Measurements from ENCODE around the gene TXNDC17. TPM values are rescaled to one million over a fixed set of nuclear protein-coding genes. Genes with fewer than 3 reads are reported as not detected.
A peak's percentile ranks its signal among the peaks of the same experiment; 100 is the strongest.

The TXNDC17 gene
- total and polyA plus RNA-seq, 2 of the 13 experiments (the other 11 are each of a cell fraction or from before 2014, with no cell fraction given): 188 to 266 TPM

GRCh38 chr17:6640536-6641246 lies at the start of gene TXNDC17, which contains the start of gene KIAA0753 (continued):
- TF ChIP-seq FOXM1 (CRISPR knock-in tag; IDR thresholded peaks at IDR 0.05) (no peak), FOXO1 (CRISPR knock-in tag; IDR thresholded peaks at IDR 0.05) (no peak), SOX13 (IDR thresholded peaks at IDR 0.05) (no peak), SOX13 (CRISPR knock-in tag; conservative IDR thresholded peaks at IDR 0.05 in 1 of 2, IDR thresholded peaks at IDR 0.05 in 1 of 2) (peak in 1 of 2 experiments; percentile 4; a peak in 1 of 4 replicates), MTF2 (CRISPR knock-in tag; IDR thresholded peaks at IDR 0.05; ENCODE audit: borderline replicate concordance) (no peak), STAG1 (CRISPR knock-in tag; IDR thresholded peaks at IDR 0.05) (no peak), HNF1A (IDR thresholded peaks at IDR 0.05; ENCODE audit: low read depth) (no peak), HNF1A (CRISPR knock-in tag; IDR thresholded peaks at IDR 0.05; ENCODE audit: borderline replicate concordance) (peak; percentile 64; the same call in 1 of the 2 replicates), SSRP1 (CRISPR knock-in tag; IDR thresholded peaks at IDR 0.05) (peak; percentile 51; the same call in 1 of the 2 replicates), PBX3 (CRISPR knock-in tag; IDR thresholded peaks at IDR 0.05; ENCODE audit: borderline replicate concordance) (no peak), THYN1 (CRISPR knock-in tag; IDR thresholded peaks at IDR 0.05; ENCODE audit: borderline replicate concordance, low read depth) (no peak), SMARCE1 (IDR thresholded peaks at IDR 0.05; ENCODE audit: borderline replicate concordance) (no peak)
- TF ChIP-seq, protein P1, sequence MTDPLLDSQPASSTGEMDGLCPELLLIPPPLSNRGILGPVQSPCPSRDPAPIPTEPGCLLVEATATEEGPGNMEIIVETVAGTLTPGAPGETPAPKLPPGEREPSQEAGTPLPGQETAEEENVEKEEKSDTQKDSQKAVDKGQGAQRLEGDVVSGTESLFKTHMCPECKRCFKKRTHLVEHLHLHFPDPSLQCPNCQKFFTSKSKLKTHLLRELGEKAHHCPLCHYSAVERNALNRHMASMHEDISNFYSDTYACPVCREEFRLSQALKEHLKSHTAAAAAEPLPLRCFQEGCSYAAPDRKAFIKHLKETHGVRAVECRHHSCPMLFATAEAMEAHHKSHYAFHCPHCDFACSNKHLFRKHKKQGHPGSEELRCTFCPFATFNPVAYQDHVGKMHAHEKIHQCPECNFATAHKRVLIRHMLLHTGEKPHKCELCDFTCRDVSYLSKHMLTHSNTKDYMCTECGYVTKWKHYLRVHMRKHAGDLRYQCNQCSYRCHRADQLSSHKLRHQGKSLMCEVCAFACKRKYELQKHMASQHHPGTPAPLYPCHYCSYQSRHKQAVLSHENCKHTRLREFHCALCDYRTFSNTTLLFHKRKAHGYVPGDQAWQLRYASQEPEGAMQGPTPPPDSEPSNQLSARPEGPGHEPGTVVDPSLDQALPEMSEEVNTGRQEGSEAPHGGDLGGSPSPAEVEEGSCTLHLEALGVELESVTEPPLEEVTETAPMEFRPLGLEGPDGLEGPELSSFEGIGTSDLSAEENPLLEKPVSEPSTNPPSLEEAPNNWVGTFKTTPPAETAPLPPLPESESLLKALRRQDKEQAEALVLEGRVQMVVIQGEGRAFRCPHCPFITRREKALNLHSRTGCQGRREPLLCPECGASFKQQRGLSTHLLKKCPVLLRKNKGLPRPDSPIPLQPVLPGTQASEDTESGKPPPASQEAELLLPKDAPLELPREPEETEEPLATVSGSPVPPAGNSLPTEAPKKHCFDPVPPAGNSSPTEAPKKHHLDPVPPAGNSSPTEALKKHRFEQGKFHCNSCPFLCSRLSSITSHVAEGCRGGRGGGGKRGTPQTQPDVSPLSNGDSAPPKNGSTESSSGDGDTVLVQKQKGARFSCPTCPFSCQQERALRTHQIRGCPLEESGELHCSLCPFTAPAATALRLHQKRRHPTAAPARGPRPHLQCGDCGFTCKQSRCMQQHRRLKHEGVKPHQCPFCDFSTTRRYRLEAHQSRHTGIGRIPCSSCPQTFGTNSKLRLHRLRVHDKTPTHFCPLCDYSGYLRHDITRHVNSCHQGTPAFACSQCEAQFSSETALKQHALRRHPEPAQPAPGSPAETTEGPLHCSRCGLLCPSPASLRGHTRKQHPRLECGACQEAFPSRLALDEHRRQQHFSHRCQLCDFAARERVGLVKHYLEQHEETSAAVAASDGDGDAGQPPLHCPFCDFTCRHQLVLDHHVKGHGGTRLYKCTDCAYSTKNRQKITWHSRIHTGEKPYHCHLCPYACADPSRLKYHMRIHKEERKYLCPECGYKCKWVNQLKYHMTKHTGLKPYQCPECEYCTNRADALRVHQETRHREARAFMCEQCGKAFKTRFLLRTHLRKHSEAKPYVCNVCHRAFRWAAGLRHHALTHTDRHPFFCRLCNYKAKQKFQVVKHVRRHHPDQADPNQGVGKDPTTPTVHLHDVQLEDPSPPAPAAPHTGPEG (CRISPR knock-in tag; IDR thresholded peaks at IDR 0.05): no peak
- TF ChIP-seq, protein P2, sequence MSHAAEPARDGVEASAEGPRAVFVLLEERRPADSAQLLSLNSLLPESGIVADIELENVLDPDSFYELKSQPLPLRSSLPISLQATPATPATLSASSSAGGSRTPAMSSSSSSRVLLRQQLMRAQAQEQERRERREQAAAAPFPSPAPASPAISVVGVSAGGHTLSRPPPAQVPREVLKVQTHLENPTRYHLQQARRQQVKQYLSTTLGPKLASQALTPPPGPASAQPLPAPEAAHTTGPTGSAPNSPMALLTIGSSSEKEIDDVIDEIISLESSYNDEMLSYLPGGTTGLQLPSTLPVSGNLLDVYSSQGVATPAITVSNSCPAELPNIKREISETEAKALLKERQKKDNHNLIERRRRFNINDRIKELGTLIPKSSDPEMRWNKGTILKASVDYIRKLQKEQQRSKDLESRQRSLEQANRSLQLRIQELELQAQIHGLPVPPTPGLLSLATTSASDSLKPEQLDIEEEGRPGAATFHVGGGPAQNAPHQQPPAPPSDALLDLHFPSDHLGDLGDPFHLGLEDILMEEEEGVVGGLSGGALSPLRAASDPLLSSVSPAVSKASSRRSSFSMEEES (CRISPR knock-in tag; IDR thresholded peaks at IDR 0.05): 0 out of 2 replicates have a peak, but pooled peaks have one; percentile 40
- TF ChIP-seq, protein P3, sequence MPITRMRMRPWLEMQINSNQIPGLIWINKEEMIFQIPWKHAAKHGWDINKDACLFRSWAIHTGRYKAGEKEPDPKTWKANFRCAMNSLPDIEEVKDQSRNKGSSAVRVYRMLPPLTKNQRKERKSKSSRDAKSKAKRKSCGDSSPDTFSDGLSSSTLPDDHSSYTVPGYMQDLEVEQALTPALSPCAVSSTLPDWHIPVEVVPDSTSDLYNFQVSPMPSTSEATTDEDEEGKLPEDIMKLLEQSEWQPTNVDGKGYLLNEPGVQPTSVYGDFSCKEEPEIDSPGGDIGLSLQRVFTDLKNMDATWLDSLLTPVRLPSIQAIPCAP (CRISPR knock-in tag; IDR thresholded peaks at IDR 0.05; ENCODE audit: low read depth): no peak

Measured in HepG2 (cell line).